Astrocyte of the spinal cord (primary cell): ENCODE data around the gene DMRTA2.

Experiments
- DNase-seq: peaks from one replicate; pipeline ENCODE4 v3.0.0; 2011; ENCODE audit warnings: low read depth, low spot score
- H3K4me3 ChIP-seq: 2 replicates; pipeline ENCODE4 v1.5.1; 2011; ENCODE audit warnings: low read depth, mild to moderate bottlenecking, low read length, moderate library complexity
- CTCF ChIP-seq: IDR thresholded peaks from 2 replicates; pipeline ENCODE4 v1.5.1; 2012; ENCODE audit warnings: low read depth, mild to moderate bottlenecking, low read length, inconsistent platforms
- in situ Hi-C: cut with HindIII; loops from 2 replicates; pipeline ENCODE4 v1.10.0; 2017; ENCODE audit warnings: low sequenced_read_pairs

Gene DMRTA2

GRCh38 chr1:50420689-50421365 is 2.4 kb downstream of the DMRTA2 start:
- no peak overlapping the region for H3K4me3 ChIP-seq
- no peak for DNase-seq
- no peak for TF ChIP-seq CTCF
- in situ Hi-C loops: no loop called here

- no peak for TF ChIP-seq CTCF
- no peak overlapping the region for H3K4me3 ChIP-seq
- no peak for DNase-seq
- in situ Hi-C loops: no loop called here
Observed at GRCh38 chr1:50419907-50420677, 3.2 kb downstream of the DMRTA2 start.

GRCh38 chr1:50419192-50419906 is 3.9 kb downstream of the DMRTA2 start:
- no peak overlapping the region for H3K4me3 ChIP-seq
- in situ Hi-C loops: no loop called here
- TF ChIP-seq CTCF: peak; percentile 14
- DNase-seq: no peak

GRCh38 chr1:50418600-50419109 is 4.6 kb downstream of the DMRTA2 start:
- DNase-seq: no peak
- H3K4me3 ChIP-seq: no peak overlapping the region
- in situ Hi-C loops: no loop called here
- TF ChIP-seq CTCF: no peak

GRCh38 chr1:50417946-50418599 is 5.2 kb downstream of the DMRTA2 start:
- in situ Hi-C loops: no loop called here
- TF ChIP-seq CTCF: no peak
- DNase-seq: no peak
- H3K4me3 ChIP-seq: no peak overlapping the region

GRCh38 chr1:50417507-50417906 is 5.7 kb downstream of the DMRTA2 start:
- in situ Hi-C loops: no loop called here
- no peak for TF ChIP-seq CTCF
- no peak for DNase-seq
- no peak overlapping the region for H3K4me3 ChIP-seq
